ENCODE results near the gene SH3PXD2A.

Gene SH3PXD2A

GRCh38 chr10:103599211-103599610 is 256.2 kb downstream of the SH3PXD2A start:
- POLR2A ChIA-PET = no interaction called here
- CTCF ChIA-PET = interaction anchor here (0.6 to 2.6 kb wide), 22 partner anchors 9 to 362 kb away, joined by 3 to 37 read pairs (median 4); partner anchors contain the start of gene SH3PXD2A

GRCh38 chr10:103598654-103599115 is 256.7 kb downstream of the SH3PXD2A start:
- CTCF ChIA-PET = interaction anchor here (0.6 to 2.6 kb wide), 27 partner anchors 9 to 668 kb away, joined by 3 to 37 read pairs (median 4); partner anchors contain the start of gene SH3PXD2A
- H3K4me3 ChIP-seq (ENCODE audit: low read depth, low read length) = no peak overlapping the region
- no peaks in the 10 kb centered on the region for H3K4me1 ChIP-seq (ENCODE audit: control insufficient read depth, insufficient read depth, low read length)
- H3K36me3 ChIP-seq (ENCODE audit: control insufficient read depth in 2 of 2, insufficient read depth in 1 of 2, low read length in 2 of 2) = peaks cover 0 to 29% of the 10 kb centered on the region in 2 experiments; a peak in 1 of 3 replicates
- POLR2A ChIA-PET = no interaction called here
- no peak overlapping the region for H3K27ac ChIP-seq (ENCODE audit: extremely low read depth, low read depth, low read length)
- H3K9me3 ChIP-seq (ENCODE audit: control insufficient read depth, insufficient read depth, low read depth, low read length) = no peaks in the 10 kb centered on the region
- peak; percentile 33; the same call in 1 of the 2 replicates for TF ChIP-seq ZNF692 (tag by site-specific recombination; IDR thresholded peaks at IDR 0.05)
- TF ChIP-seq ZSCAN5A (tag by site-specific recombination; IDR thresholded peaks at IDR 0.05) = no peak
- no peak for TF ChIP-seq TCF7L2 (IDR thresholded peaks at IDR 0.05; ENCODE audit: borderline replicate concordance, low read depth, low read length)
- no peak for TF ChIP-seq ZNF585B (tag by site-specific recombination; IDR thresholded peaks at IDR 0.05)
- TF ChIP-seq KLF16 (tag by site-specific recombination; IDR thresholded peaks at IDR 0.05) = no peak
- no peak for TF ChIP-seq ZNF768 (tag by site-specific recombination; IDR thresholded peaks at IDR 0.05)
- peak; percentile 66 for TF ChIP-seq ZBTB6 (tag by site-specific recombination; IDR thresholded peaks at IDR 0.05)
- no peak for TF ChIP-seq KLF9 (tag by site-specific recombination; IDR thresholded peaks at IDR 0.05; ENCODE audit: low read depth)
- no peak for TF ChIP-seq ZNF211 (tag by site-specific recombination; IDR thresholded peaks at IDR 0.05; ENCODE audit: low read depth)
- no peak for TF ChIP-seq ZNF664 (tag by site-specific recombination; IDR thresholded peaks at IDR 0.05)
- TF ChIP-seq ZNF354C (tag by site-specific recombination; IDR thresholded peaks at IDR 0.05; ENCODE audit: borderline replicate concordance, low read depth) = no peak
- no peak for TF ChIP-seq ZNF548 (tag by site-specific recombination; IDR thresholded peaks at IDR 0.05)
- 0 out of 2 replicates have a peak, but pooled peaks have one; percentile 49 for TF ChIP-seq ZBTB7A (tag by site-specific recombination; IDR thresholded peaks at IDR 0.05; ENCODE audit: low read depth)
- no peak for TF ChIP-seq ZNF792 (tag by site-specific recombination; IDR thresholded peaks at IDR 0.05)
- TF ChIP-seq ZNF624 (tag by site-specific recombination; IDR thresholded peaks at IDR 0.05) = no peak
- TF ChIP-seq PRDM10 (tag by site-specific recombination; IDR thresholded peaks at IDR 0.05) = peak; percentile 48; the same call in 1 of the 2 replicates
- TF ChIP-seq KLF17 (tag by site-specific recombination; IDR thresholded peaks at IDR 0.05) = no peak; the same call in 1 of the 2 replicates
- TF ChIP-seq EGR2 (tag by site-specific recombination; IDR thresholded peaks at IDR 0.05; ENCODE audit: low read depth) = no peak
- TF ChIP-seq ZNF558 (tag by site-specific recombination; IDR thresholded peaks at IDR 0.05) = no peak

More at GRCh38 chr10:103599211-103599610, 256.2 kb downstream of the SH3PXD2A start:
- H3K4me3 ChIP-seq (ENCODE audit: low read depth, low read length) = no peak overlapping the region
- no peak overlapping the region for H3K27ac ChIP-seq (ENCODE audit: extremely low read depth, low read depth, low read length)
- peaks cover 0 to 34% of the 10 kb centered on the region in 2 experiments; a peak in 1 of 3 replicates for H3K36me3 ChIP-seq (ENCODE audit: control insufficient read depth in 2 of 2, insufficient read depth in 1 of 2, low read length in 2 of 2)
- TF ChIP-seq ZBTB17 (tag by site-specific recombination; IDR thresholded peaks at IDR 0.05) (0 out of 2 replicates have a peak, but pooled peaks have one; percentile 8), SCRT2 (tag by site-specific recombination; IDR thresholded peaks at IDR 0.05) (no peak), TRIM28 (IDR thresholded peaks at IDR 0.05; ENCODE audit: borderline replicate concordance, low read length) (no peak), IKZF3 (tag by site-specific recombination; IDR thresholded peaks at IDR 0.05) (no peak), ZNF350 (tag by site-specific recombination; IDR thresholded peaks at IDR 0.05) (no peak), ZNF423 (tag by site-specific recombination; IDR thresholded peaks at IDR 0.05) (no peak), ZNF558 (tag by site-specific recombination; IDR thresholded peaks at IDR 0.05) (no peak), AEBP2 (tag by site-specific recombination; IDR thresholded peaks at IDR 0.05; ENCODE audit: borderline replicate concordance) (no peak)
- H3K9me3 ChIP-seq (ENCODE audit: control insufficient read depth, insufficient read depth, low read depth, low read length) = no peaks in the 10 kb centered on the region
- no peaks in the 10 kb centered on the region for H3K4me1 ChIP-seq (ENCODE audit: control insufficient read depth, insufficient read depth, low read length)
